ENCODE results near the gene CTU2. TPM values are rescaled to one million over a fixed set of nuclear protein-coding genes. Genes with fewer than 3 reads are reported as not detected.

CTU2 gene
- total RNA-seq, 1 experiment from 2014 or later: 24.8 TPM

GRCh38 chr16:88725609-88726407 is 19.5 kb downstream of the CTU2 start:
- ATAC-seq: peak; percentile 39; the same call in 1 of the 2 replicates
- Histone ChIP-seq H3K27me3 (ENCODE audit: control insufficient read depth, insufficient read depth, low read length) (no peaks in the 10 kb centered on the region), H3K4me3 (ENCODE audit: low read depth in 2 of 2, low read length in 2 of 2) (no peak overlapping the region), H3K36me3 (ENCODE audit: control insufficient read depth, insufficient read depth, low read length) (no peaks in the 10 kb centered on the region; the same call in 1 of the 2 replicates), H3K4me1 (ENCODE audit: control insufficient read depth, insufficient read depth, low read length) (no peaks in the 10 kb centered on the region), H3K9me3 (ENCODE audit: control insufficient read depth, insufficient read depth, low read depth, low read length) (no peaks in the 10 kb centered on the region), H3K27ac (ENCODE audit: low read length) (no peak overlapping the region)
- no peak for TF ChIP-seq REST (IDR thresholded peaks at IDR 0.05; ENCODE audit: insufficient read depth in 1 of 2, low read depth in 2 of 2, low read length in 1 of 2)
- ChIA-PET POLR2A (no interaction called here), CTCF (no interaction called here)
- DNase-seq (ENCODE audit: low read depth, low spot score): no peak
- intact Hi-C loops (cut with micrococcal nuclease; ENCODE audit: unreplicated experiment): no loop called here
- BruUV-seq (replicated peaks): no TSS peak
- in situ Hi-C loops (cut with HindIII; ENCODE audit: low pct_unique_long_range_greater_than_20kb, low sequenced_read_pairs): no loop called here

GRCh38 chr16:88726408-88726749 is 20.1 kb downstream of the CTU2 start:
- no peaks in the 10 kb centered on the region; the same call in 1 of the 2 replicates for H3K36me3 ChIP-seq (ENCODE audit: control insufficient read depth, insufficient read depth, low read length)
- TF ChIP-seq, protein P1, sequence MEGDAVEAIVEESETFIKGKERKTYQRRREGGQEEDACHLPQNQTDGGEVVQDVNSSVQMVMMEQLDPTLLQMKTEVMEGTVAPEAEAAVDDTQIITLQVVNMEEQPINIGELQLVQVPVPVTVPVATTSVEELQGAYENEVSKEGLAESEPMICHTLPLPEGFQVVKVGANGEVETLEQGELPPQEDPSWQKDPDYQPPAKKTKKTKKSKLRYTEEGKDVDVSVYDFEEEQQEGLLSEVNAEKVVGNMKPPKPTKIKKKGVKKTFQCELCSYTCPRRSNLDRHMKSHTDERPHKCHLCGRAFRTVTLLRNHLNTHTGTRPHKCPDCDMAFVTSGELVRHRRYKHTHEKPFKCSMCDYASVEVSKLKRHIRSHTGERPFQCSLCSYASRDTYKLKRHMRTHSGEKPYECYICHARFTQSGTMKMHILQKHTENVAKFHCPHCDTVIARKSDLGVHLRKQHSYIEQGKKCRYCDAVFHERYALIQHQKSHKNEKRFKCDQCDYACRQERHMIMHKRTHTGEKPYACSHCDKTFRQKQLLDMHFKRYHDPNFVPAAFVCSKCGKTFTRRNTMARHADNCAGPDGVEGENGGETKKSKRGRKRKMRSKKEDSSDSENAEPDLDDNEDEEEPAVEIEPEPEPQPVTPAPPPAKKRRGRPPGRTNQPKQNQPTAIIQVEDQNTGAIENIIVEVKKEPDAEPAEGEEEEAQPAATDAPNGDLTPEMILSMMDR (IDR thresholded peaks at IDR 0.05): no peak
- TF ChIP-seq REST (IDR thresholded peaks at IDR 0.05; ENCODE audit: insufficient read depth in 1 of 2, low read depth in 2 of 2, low read length in 1 of 2) (no peak), TCF7L2 (IDR thresholded peaks at IDR 0.05; ENCODE audit: low read depth, low read length) (no peak), POLR2AphosphoS5 (IDR thresholded peaks at IDR 0.05; ENCODE audit: low read depth, low read length) (no peak)
- no peaks in the 10 kb centered on the region; the same call in 1 of the 2 replicates for H3K4me1 ChIP-seq (ENCODE audit: control insufficient read depth, insufficient read depth, low read length)
- no peak overlapping the region for H3K27ac ChIP-seq (ENCODE audit: low read length)
- CTCF ChIA-PET: no interaction called here
- no peaks in the 10 kb centered on the region for H3K9me3 ChIP-seq (ENCODE audit: control insufficient read depth, insufficient read depth, low read depth, low read length)
- ATAC-seq: no peak
- no peak overlapping the region for H3K4me3 ChIP-seq (ENCODE audit: low read depth in 2 of 2, low read length in 2 of 2)
- no peaks in the 10 kb centered on the region for H3K27me3 ChIP-seq (ENCODE audit: control insufficient read depth, insufficient read depth, low read length)
- POLR2A ChIA-PET: no interaction called here
- in situ Hi-C loops (cut with HindIII; ENCODE audit: low pct_unique_long_range_greater_than_20kb, low sequenced_read_pairs) (no loop called here), intact Hi-C loops (cut with micrococcal nuclease; ENCODE audit: unreplicated experiment) (no loop called here)
- no TSS peak for BruUV-seq (replicated peaks)
- no peak for DNase-seq (ENCODE audit: low read depth, low spot score)
